ENCODE measurements around the gene HDAC9. TPM values are rescaled to one million over a fixed set of nuclear protein-coding genes. Genes with fewer than 3 reads are reported as not detected.

Gene HDAC9
- total and polyA plus RNA-seq, 2 experiments from 2014 or later: 3.7 to 9.4 TPM

- H3K27me3 ChIP-seq: no peaks in the 10 kb centered on the region
- H3K9me2 ChIP-seq (replicated peaks; ENCODE audit: insufficient read depth): no peaks in the 10 kb centered on the region
- H3K4me1 ChIP-seq (ENCODE audit: insufficient read depth): no peaks in the 10 kb centered on the region
- no peak overlapping the region for H2AFZ ChIP-seq
- H3K4me2 ChIP-seq: no peak overlapping the region
- no peak overlapping the region for H3K27ac ChIP-seq
- 82% methylated on average over 1 of the region's 1 CpG for WGBS (ENCODE audit: low lambda C conversion rate, missing lambda C conversion rate)
- DNase-seq (ENCODE audit: low spot score): no peak
- no peaks in the 10 kb centered on the region for H3K79me2 ChIP-seq
- TF ChIP-seq EZH2 (IDR thresholded peaks at IDR 0.05; ENCODE audit: borderline replicate concordance) (no peak), CTCF (IDR thresholded peaks at IDR 0.05; ENCODE audit: poor library complexity) (no peak), EZH2phosphoT487 (IDR thresholded peaks at IDR 0.05; ENCODE audit: low read depth, severe bottlenecking, unreplicated experiment) (no peak)
- no peaks in the 10 kb centered on the region for H4K20me1 ChIP-seq (ENCODE audit: insufficient read depth, poor library complexity, severe bottlenecking)
- H3K36me3 ChIP-seq (replicated peaks; ENCODE audit: insufficient read depth, low read depth): no peaks in the 10 kb centered on the region
- no peak overlapping the region for H3K4me3 ChIP-seq
- H3K9me3 ChIP-seq (ENCODE audit: low read depth): no peaks in the 10 kb centered on the region
Observed at GRCh38 chr7:18655912-18656311, 160.4 kb downstream of the HDAC9 start.

GRCh38 chr7:18656362-18656761 lies 160.8 kb downstream of the HDAC9 start:
- no peak for TF ChIP-seq CTCF (IDR thresholded peaks at IDR 0.05; ENCODE audit: poor library complexity)
- no peak for TF ChIP-seq EZH2phosphoT487 (IDR thresholded peaks at IDR 0.05; ENCODE audit: low read depth, severe bottlenecking, unreplicated experiment)
- TF ChIP-seq EZH2 (IDR thresholded peaks at IDR 0.05; ENCODE audit: borderline replicate concordance): no peak
- H3K4me1 ChIP-seq (ENCODE audit: insufficient read depth): no peaks in the 10 kb centered on the region
- no peaks in the 10 kb centered on the region for H3K9me2 ChIP-seq (replicated peaks; ENCODE audit: insufficient read depth)
- H3K27me3 ChIP-seq: no peaks in the 10 kb centered on the region
- no peak overlapping the region for H3K4me3 ChIP-seq
- no peak overlapping the region for H3K27ac ChIP-seq
- no peaks in the 10 kb centered on the region for H3K79me2 ChIP-seq
- no peak overlapping the region for H3K4me2 ChIP-seq
- H3K36me3 ChIP-seq (replicated peaks; ENCODE audit: insufficient read depth, low read depth): no peaks in the 10 kb centered on the region
- H2AFZ ChIP-seq: no peak overlapping the region
- DNase-seq (ENCODE audit: low spot score): no peak
- H3K9me3 ChIP-seq (ENCODE audit: low read depth): no peaks in the 10 kb centered on the region
- H4K20me1 ChIP-seq (ENCODE audit: insufficient read depth, poor library complexity, severe bottlenecking): no peaks in the 10 kb centered on the region

GRCh38 chr7:18659746-18660145 lies 164.2 kb downstream of the HDAC9 start:
- WGBS (ENCODE audit: low lambda C conversion rate, missing lambda C conversion rate): 50% methylated on average over 5 of the region's 5 CpGs
- no peak overlapping the region for H2AFZ ChIP-seq
- no peaks in the 10 kb centered on the region for H3K9me2 ChIP-seq (replicated peaks; ENCODE audit: insufficient read depth)
- TF ChIP-seq CTCF (IDR thresholded peaks at IDR 0.05; ENCODE audit: poor library complexity): no peak
- no peak for TF ChIP-seq EZH2phosphoT487 (IDR thresholded peaks at IDR 0.05; ENCODE audit: low read depth, severe bottlenecking, unreplicated experiment)
- H3K4me1 ChIP-seq (ENCODE audit: insufficient read depth): no peaks in the 10 kb centered on the region
- H3K4me2 ChIP-seq: no peak overlapping the region
- no peak overlapping the region for H3K27ac ChIP-seq
- H3K27me3 ChIP-seq: no peaks in the 10 kb centered on the region
- no peak for DNase-seq (ENCODE audit: low spot score)
- no peak overlapping the region for H3K4me3 ChIP-seq
- H3K36me3 ChIP-seq (replicated peaks; ENCODE audit: insufficient read depth, low read depth): no peaks in the 10 kb centered on the region
- H3K79me2 ChIP-seq: no peaks in the 10 kb centered on the region
- no peaks in the 10 kb centered on the region for H4K20me1 ChIP-seq (ENCODE audit: insufficient read depth, poor library complexity, severe bottlenecking)
- H3K9me3 ChIP-seq (ENCODE audit: low read depth): no peaks in the 10 kb centered on the region

- Histone ChIP-seq H3K4me2 (no peak overlapping the region), H3K36me3 (replicated peaks; ENCODE audit: insufficient read depth, low read depth) (no peaks in the 10 kb centered on the region), H3K4me1 (ENCODE audit: insufficient read depth) (no peaks in the 10 kb centered on the region), H3K9me2 (replicated peaks; ENCODE audit: insufficient read depth) (no peaks in the 10 kb centered on the region), H4K20me1 (ENCODE audit: insufficient read depth, poor library complexity, severe bottlenecking) (no peaks in the 10 kb centered on the region), H3K9me3 (ENCODE audit: low read depth) (no peaks in the 10 kb centered on the region), H3K27me3 (no peaks in the 10 kb centered on the region), H3K27ac (no peak overlapping the region), H3K79me2 (no peaks in the 10 kb centered on the region), H2AFZ (no peak overlapping the region), H3K4me3 (no peak overlapping the region)
- 98% methylated on average over 7 of the region's 7 CpGs for WGBS (ENCODE audit: low lambda C conversion rate, missing lambda C conversion rate)
- DNase-seq (ENCODE audit: low spot score): no peak
- TF ChIP-seq EZH2phosphoT487 (IDR thresholded peaks at IDR 0.05; ENCODE audit: low read depth, severe bottlenecking, unreplicated experiment) (no peak), CTCF (IDR thresholded peaks at IDR 0.05; ENCODE audit: poor library complexity) (no peak), EZH2 (IDR thresholded peaks at IDR 0.05; ENCODE audit: borderline replicate concordance) (no peak)
Observed at GRCh38 chr7:18663321-18663720, 167.8 kb downstream of the HDAC9 start.

Measured in hepatocyte (in vitro differentiated cells).